Smooth muscle cell (in vitro differentiated cells): ENCODE results near the gene COL4A2. TPM values are rescaled to one million over a fixed set of nuclear protein-coding genes. Genes with fewer than 3 reads are reported as not detected.

Experiments
- DNase-seq: peaks from one replicate; lab custom pipeline; 2025; ENCODE audit not compliant: unreplicated experiment; lab: John Stamatoyannopoulos, UW
- H2AFZ ChIP-seq: fragments of 200-600 bp; sonication (generic); 2 replicates; pipeline ENCODE4 v1.6.0; 2016; ENCODE audit warnings: antibody characterized with exemption, low read depth, mild to moderate bottlenecking
- H3F3A ChIP-seq: fragments of 200-600 bp; sonication (generic); 2 replicates; pipeline ENCODE4 v1.6.0; 2017; ENCODE audit warnings: antibody characterized with exemption, low read depth
- H3K27ac ChIP-seq: fragments of 200-600 bp; sonication (generic); 2 replicates; pipeline ENCODE4 v1.5.1; 2016; ENCODE audit warnings: low read depth, mild to moderate bottlenecking
- H3K27me3 ChIP-seq: fragments of 200-600 bp; sonication (generic); 2 replicates; pipeline ENCODE4 v1.6.1; 2016; ENCODE audit warnings: low read depth, mild to moderate bottlenecking
- H3K36me3 ChIP-seq: fragments of 200-600 bp; sonication (generic); 2 replicates; pipeline ENCODE4 v1.5.1; 2016; ENCODE audit warnings: low read depth
- H3K4me1 ChIP-seq: fragments of 200-600 bp; sonication (generic); 2 replicates; pipeline ENCODE4 v1.5.1; 2016; ENCODE audit warnings: low read depth
- H3K4me2 ChIP-seq: fragments of 200-600 bp; sonication (generic); 2 replicates; pipeline ENCODE4 v1.6.0; 2016; ENCODE audit warnings: mild to moderate bottlenecking
- H3K4me3 ChIP-seq: fragments of 200-600 bp; sonication (generic); 2 replicates; pipeline ENCODE4 v1.5.1; 2016; ENCODE audit warnings: mild to moderate bottlenecking
- H3K79me2 ChIP-seq: fragments of 200-600 bp; sonication (generic); 2 replicates; pipeline ENCODE4 v1.6.0; 2016; ENCODE audit warnings: low read depth, mild to moderate bottlenecking
- H3K9ac ChIP-seq: fragments of 200-600 bp; sonication (generic); 2 replicates; pipeline ENCODE4 v1.6.0; 2016; ENCODE audit warnings: low read depth
- H3K9me3 ChIP-seq: fragments of 200-600 bp; sonication (generic); replicated peaks from 2 replicates; pipeline ENCODE4 v1.5.1; 2016; ENCODE audit warnings: low read depth
- H4K20me1 ChIP-seq: fragments of 200-600 bp; sonication (generic); 2 replicates; pipeline ENCODE4 v1.6.0; 2016; ENCODE audit warnings: low read depth
- CTCF ChIP-seq: fragments of 200-600 bp; sonication (generic); IDR thresholded peaks from 2 replicates; pipeline ENCODE4 v1.5.1; 2017; ENCODE audit warnings: borderline replicate concordance, mild to moderate bottlenecking, antibody characterized with exemption; ENCODE audit not compliant: insufficient read depth, poor library complexity, severe bottlenecking
- WGBS: methylation state at CpG from one replicate; pipeline ENCODE4 v1.1.7; 2016; ENCODE audit warnings: low lambda C conversion rate; 5-methylcytosine and 5-hydroxymethylcytosine counted together
- polyA plus RNA-seq: library from polyadenylated mRNA; unstranded; fragments of >200 nt; fragmentation: Nextera tagmentation; extraction: Ambion mirVana; gene quantifications from 2 replicates; pipeline ENCODE4 v1.2.1, GENCODE V29; 2016
- total RNA-seq: library from RNA; depleted of rRNA; stranded (reverse); fragments of >200 nt; gene quantifications from 2 replicates; pipeline ENCODE4 v1.2.3, GENCODE V29; 2014

Gene COL4A2
- total and polyA plus RNA-seq, 2 experiments from 2014 or later = 1,456 to 2,786 TPM

DNA sequence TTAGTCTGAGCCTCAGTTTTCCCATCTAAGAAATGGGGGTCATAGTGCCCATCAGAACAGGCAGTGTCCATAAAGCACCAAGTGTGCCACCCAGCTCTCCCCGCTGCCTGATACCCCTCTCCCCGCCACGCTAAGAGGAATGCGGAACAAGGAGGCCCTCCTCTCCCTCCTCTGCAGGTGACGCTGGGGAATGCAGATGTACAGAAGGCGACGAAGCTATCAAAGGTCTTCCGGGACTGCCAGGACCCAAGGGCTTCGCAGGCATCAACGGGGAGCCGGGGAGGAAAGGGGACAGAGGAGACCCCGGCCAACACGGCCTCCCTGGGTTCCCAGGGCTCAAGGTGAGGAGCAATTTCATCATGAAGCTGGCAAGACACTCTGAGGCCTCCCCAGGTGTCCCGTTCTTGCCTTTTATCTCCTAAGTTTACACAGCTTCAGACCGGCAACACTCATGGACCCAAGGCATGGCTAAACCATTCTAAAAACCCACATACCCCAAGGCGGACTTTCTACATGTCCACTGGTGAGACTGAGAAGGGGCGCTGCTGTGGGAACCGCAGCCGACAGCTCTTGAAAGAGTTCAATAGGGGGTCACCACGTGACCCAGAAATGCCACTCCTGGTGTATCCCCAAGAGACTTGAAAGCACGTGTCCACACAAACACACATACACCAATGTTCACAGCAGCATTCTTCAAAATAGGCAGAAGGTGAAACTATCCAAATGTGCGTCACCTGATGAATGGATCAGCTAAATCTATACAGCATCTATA, 151.7 kb downstream of the COL4A2 start:
- Histone ChIP-seq H4K20me1 (peaks cover 82% of the 10 kb centered on the region), H3K36me3 (peaks cover 4% of the 10 kb centered on the region), H3K9me3 (no peaks in the 10 kb centered on the region), H3K27me3 (no peaks in the 10 kb centered on the region), H3F3A (peaks cover 73% of the 10 kb centered on the region), H3K27ac (no peak overlapping the region), H3K4me2 (no peak overlapping the region), H3K79me2 (no peaks in the 10 kb centered on the region), H3K9ac (no peak overlapping the region), H3K4me3 (no peak overlapping the region), H2AFZ (no peak overlapping the region), H3K4me1 (peaks cover 9% of the 10 kb centered on the region)
- TF ChIP-seq CTCF = no peak
- DNase-seq = no peak
- WGBS = 88% methylated on average over 22 of the region's 22 CpGs

DNA sequence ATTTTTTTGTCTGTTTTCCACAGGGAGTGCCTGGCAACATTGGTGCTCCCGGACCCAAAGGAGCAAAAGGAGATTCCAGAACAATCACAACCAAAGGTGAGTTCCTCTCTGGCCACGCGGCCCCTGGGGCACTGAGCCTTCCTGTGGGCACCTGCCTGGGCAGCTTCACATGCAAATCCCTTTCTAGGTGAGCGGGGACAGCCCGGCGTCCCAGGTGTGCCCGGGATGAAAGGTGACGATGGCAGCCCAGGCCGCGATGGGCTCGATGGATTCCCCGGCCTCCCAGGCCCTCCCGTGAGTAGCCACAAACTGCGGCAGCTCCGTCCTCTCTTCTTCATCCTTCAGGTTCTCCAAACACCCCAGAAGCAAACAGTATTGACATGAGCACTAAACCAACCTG, 155.0 kb downstream of the COL4A2 start:
- WGBS = 98% methylated on average over 15 of the region's 15 CpGs
- Histone ChIP-seq H3K27me3 (no peaks in the 10 kb centered on the region), H3K9me3 (no peaks in the 10 kb centered on the region), H3K9ac (no peak overlapping the region), H3K4me2 (no peak overlapping the region), H3K79me2 (no peaks in the 10 kb centered on the region), H3K4me1 (no peaks in the 10 kb centered on the region), H3K36me3 (peaks cover 4% of the 10 kb centered on the region), H3F3A (peaks cover 75% of the 10 kb centered on the region), H3K27ac (no peak overlapping the region), H2AFZ (no peak overlapping the region), H3K4me3 (no peak overlapping the region), H4K20me1 (peaks cover 90% of the 10 kb centered on the region)
- no peak for TF ChIP-seq CTCF
- DNase-seq = no peak

DNA sequence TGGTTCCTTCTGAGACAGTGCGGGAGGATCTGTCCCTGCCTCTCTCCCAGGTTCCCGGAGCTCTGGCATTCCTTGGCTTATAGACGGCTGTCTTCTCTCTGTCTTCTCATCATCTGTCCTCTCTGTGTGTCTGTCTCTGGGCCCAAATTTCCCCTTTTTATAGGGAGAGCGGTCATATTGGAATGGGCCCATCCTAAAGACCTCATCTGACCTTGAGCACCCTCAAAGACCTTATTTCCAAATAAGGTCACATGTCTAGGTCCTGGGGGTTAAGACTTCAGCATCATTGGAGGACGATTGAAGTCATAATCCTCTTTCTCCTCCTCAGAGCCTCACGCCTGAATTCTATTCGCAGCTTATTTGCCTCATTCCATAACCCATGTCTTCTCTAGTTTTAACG, 156.1 kb downstream of the COL4A2 start:
- H3K36me3 ChIP-seq = peaks cover 4% of the 10 kb centered on the region
- H4K20me1 ChIP-seq = peaks cover 90% of the 10 kb centered on the region
- no peak for DNase-seq
- peak overlapping the region; percentile 39 for H3K27ac ChIP-seq
- WGBS = 82% methylated on average over 8 of the region's 8 CpGs
- H3K9ac ChIP-seq = no peak overlapping the region
- no peak for TF ChIP-seq CTCF
- no peaks in the 10 kb centered on the region for H3K4me1 ChIP-seq
- no peaks in the 10 kb centered on the region for H3K9me3 ChIP-seq
- H2AFZ ChIP-seq = no peak overlapping the region
- H3F3A ChIP-seq = peaks cover 76% of the 10 kb centered on the region
- H3K4me2 ChIP-seq = no peak overlapping the region
- H3K4me3 ChIP-seq = no peak overlapping the region
- H3K27me3 ChIP-seq = no peaks in the 10 kb centered on the region
- H3K79me2 ChIP-seq = no peaks in the 10 kb centered on the region
